HG03045 (cell line): ENCODE data around the gene NMT2.

Experiments used
- ATAC-seq: cut with Tn5 transposase; IDR thresholded peaks from one replicate; pipeline ENCODE4 v1.9.1; 2021; ENCODE audit warnings: mild to moderate bottlenecking, moderate library complexity; ENCODE audit not compliant: unreplicated experiment

NMT2 gene

GRCh38 chr10:15146366-15146765, 22.1 kb downstream of the NMT2 start:
- no peak for ATAC-seq

GRCh38 chr10:15144788-15145187, 23.7 kb downstream of the NMT2 start:
- no peak for ATAC-seq

- peak; percentile 69 for ATAC-seq
Measured at GRCh38 chr10:15141136-15142054, 27.1 kb downstream of the NMT2 start.

- ATAC-seq, result no peak
Measured at GRCh38 chr10:15140698-15141097, 27.8 kb downstream of the NMT2 start.

- no peak for ATAC-seq
Measured at GRCh38 chr10:15137636-15138035, 30.9 kb downstream of the NMT2 start.

- ATAC-seq, result no peak
Measured at GRCh38 chr10:15137036-15137359, 31.5 kb downstream of the NMT2 start.

GRCh38 chr10:15136129-15137035, 32.1 kb downstream of the NMT2 start:
- ATAC-seq, result no peak

GRCh38 chr10:15131330-15131729, 37.2 kb downstream of the NMT2 start:
- no peak for ATAC-seq

GRCh38 chr10:15124908-15125307, 43.6 kb downstream of the NMT2 start:
- ATAC-seq, result no peak

GRCh38 chr10:15124190-15124589, 44.3 kb downstream of the NMT2 start:
- no peak for ATAC-seq

GRCh38 chr10:15123749-15124184, 44.7 kb downstream of the NMT2 start:
- no peak for ATAC-seq

GRCh38 chr10:15122477-15123030, 45.9 kb downstream of the NMT2 start:
- ATAC-seq, result peak; percentile 89

GRCh38 chr10:15121707-15122106, 46.8 kb downstream of the NMT2 start:
- ATAC-seq, result no peak

GRCh38 chr10:15120523-15120922, 48.0 kb downstream of the NMT2 start:
- no peak for ATAC-seq

GRCh38 chr10:15118615-15119014, 49.9 kb downstream of the NMT2 start:
- no peak for ATAC-seq

- no peak for ATAC-seq
Measured at GRCh38 chr10:15116225-15116624, 52.3 kb downstream of the NMT2 start.

GRCh38 chr10:15113766-15114165, 54.7 kb downstream of the NMT2 start:
- ATAC-seq, result no peak

GRCh38 chr10:15112657-15113056, 55.8 kb downstream of the NMT2 start:
- no peak for ATAC-seq

GRCh38 chr10:15106352-15107013, 62.0 kb downstream of the NMT2 start:
- peak; percentile 76 for ATAC-seq

- no peak for ATAC-seq
Measured at GRCh38 chr10:15103513-15103912, 65.0 kb downstream of the NMT2 start.

- no peak for ATAC-seq
Measured at GRCh38 chr10:15099886-15100285, 68.6 kb downstream of the NMT2 start.
